ENCODE measurements around the gene PTPN1. TPM values are rescaled to one million over a fixed set of nuclear protein-coding genes. Genes with fewer than 3 reads are reported as not detected.

The PTPN1 gene
- total RNA-seq, 1 experiment from 2014 or later: 30.8 TPM

- Histone ChIP-seq H2AFZ (ENCODE audit: low read length) (no peak overlapping the region), H3K18ac (ENCODE audit: insufficient read length, low read depth, low read length) (no peak overlapping the region), H3K4me1 (ENCODE audit: insufficient read depth, low read length) (no peaks in the 10 kb centered on the region), H3K4me2 (ENCODE audit: insufficient read depth, insufficient read length, low read length) (no peak overlapping the region), H2BK15ac (ENCODE audit: low read depth, low read length) (no peak overlapping the region), H2AK5ac (ENCODE audit: insufficient read length, low read length) (no peak overlapping the region), H2BK20ac (ENCODE audit: low read depth, low read length, poor library complexity, severe bottlenecking) (no peak overlapping the region), H3K27ac (ENCODE audit: insufficient read length, low read depth, low read length) (no peak overlapping the region), H3K9ac (ENCODE audit: extremely low read depth, insufficient read length, low read length) (no peak overlapping the region), H3K79me2 (ENCODE audit: insufficient read depth, low read length) (peaks cover under 1% of the 10 kb centered on the region; the same call in 1 of the 2 replicates), H3K56ac (ENCODE audit: insufficient read length, low read depth, low read length) (no peak overlapping the region), H3K79me1 (ENCODE audit: insufficient read depth, low read depth, low read length, poor library complexity, severe bottlenecking) (no peaks in the 10 kb centered on the region), H4K5ac (ENCODE audit: insufficient read length, low read depth, low read length) (no peak overlapping the region), H3K14ac (ENCODE audit: insufficient read depth, low read length) (no peak overlapping the region), H3K27me3 (ENCODE audit: insufficient read depth, low read length) (no peaks in the 10 kb centered on the region), H2BK120ac (ENCODE audit: low read depth, low read length, poor library complexity, severe bottlenecking) (no peak overlapping the region), H3K23me2 (ENCODE audit: insufficient read length, low read depth, low read length, poor library complexity, severe bottlenecking) (no peaks in the 10 kb centered on the region), H2BK12ac (ENCODE audit: insufficient read length, low read depth, low read length) (no peak overlapping the region), H4K20me1 (ENCODE audit: control insufficient read depth, insufficient read depth, insufficient read length) (no peaks in the 10 kb centered on the region), H3K23ac (ENCODE audit: insufficient read length, low read depth, low read length) (no peak overlapping the region), H2BK5ac (ENCODE audit: insufficient read length, low read length) (no peak overlapping the region), H3T11ph (ENCODE audit: low read length) (no peak overlapping the region), H4K91ac (ENCODE audit: insufficient read length, low read depth, low read length) (no peak overlapping the region), H3K4ac (ENCODE audit: low read depth, low read length) (no peak overlapping the region), H3K9me3 (ENCODE audit: control insufficient read depth, low read depth, low read length) (no peaks in the 10 kb centered on the region), H4K8ac (replicated peaks; ENCODE audit: insufficient read length, low read depth, low read length) (no peak overlapping the region)
- Mint-ChIP-seq H3K27me3 (ENCODE audit: low read depth) (no peaks in the 10 kb centered on the region), H3K4me3 (no peak overlapping the region), H3K27ac (no peak overlapping the region; a peak in 2 of 7 replicates), H3K9me3 (no peaks in the 10 kb centered on the region), H3K4me1 (peaks cover 14 to 18% of the 10 kb centered on the region in 2 experiments), H3K36me3 (ENCODE audit: insufficient read depth in 1 of 3, low read depth in 3 of 3) (no peaks in the 10 kb centered on the region)
- WGBS (ENCODE audit: extremely low coverage, insufficient read length, low lambda C conversion rate): 100% methylated on average over 1 of the region's 7 CpGs
- TF ChIP-seq CTCF (conservative IDR thresholded peaks at IDR 0.05): no peak
- DNase-seq: no peak
Observed at GRCh38 chr20:50537546-50538201, 27.5 kb downstream of the PTPN1 start.
